ENCODE results near the gene DLX5.
"Not testable (repeated sequence)": the region's sequence is repeated elsewhere in the genome, so short reads cannot be mapped to it uniquely, and the experiment has no call there.

DNA sequence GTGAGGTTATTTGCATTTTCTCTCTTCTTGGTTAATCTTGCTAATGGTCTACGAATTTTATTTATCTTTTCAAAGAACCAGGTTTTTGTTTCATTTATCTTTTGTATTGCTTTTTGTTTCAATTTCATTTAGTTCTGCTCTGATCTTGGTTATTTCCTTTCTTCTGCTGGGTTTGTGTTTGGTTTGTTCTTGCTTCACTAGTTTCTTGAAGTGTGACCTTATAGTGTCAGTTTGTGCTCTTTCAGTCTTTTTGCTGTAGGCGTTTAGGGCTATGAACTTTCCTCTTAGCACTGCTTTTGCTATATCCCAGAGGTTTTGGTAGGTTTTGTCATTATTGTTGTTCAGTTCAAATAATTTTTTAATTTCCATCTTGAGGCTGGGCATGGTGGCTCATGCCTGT is 47.4 kb upstream of the DLX5 start:
- TF ChIP-seq POLR2A, EP300, POLR2AphosphoS5 (IDR thresholded peaks at IDR 0.05): not testable (repeated sequence)
- TF ChIP-seq, protein P1, sequence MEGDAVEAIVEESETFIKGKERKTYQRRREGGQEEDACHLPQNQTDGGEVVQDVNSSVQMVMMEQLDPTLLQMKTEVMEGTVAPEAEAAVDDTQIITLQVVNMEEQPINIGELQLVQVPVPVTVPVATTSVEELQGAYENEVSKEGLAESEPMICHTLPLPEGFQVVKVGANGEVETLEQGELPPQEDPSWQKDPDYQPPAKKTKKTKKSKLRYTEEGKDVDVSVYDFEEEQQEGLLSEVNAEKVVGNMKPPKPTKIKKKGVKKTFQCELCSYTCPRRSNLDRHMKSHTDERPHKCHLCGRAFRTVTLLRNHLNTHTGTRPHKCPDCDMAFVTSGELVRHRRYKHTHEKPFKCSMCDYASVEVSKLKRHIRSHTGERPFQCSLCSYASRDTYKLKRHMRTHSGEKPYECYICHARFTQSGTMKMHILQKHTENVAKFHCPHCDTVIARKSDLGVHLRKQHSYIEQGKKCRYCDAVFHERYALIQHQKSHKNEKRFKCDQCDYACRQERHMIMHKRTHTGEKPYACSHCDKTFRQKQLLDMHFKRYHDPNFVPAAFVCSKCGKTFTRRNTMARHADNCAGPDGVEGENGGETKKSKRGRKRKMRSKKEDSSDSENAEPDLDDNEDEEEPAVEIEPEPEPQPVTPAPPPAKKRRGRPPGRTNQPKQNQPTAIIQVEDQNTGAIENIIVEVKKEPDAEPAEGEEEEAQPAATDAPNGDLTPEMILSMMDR (IDR thresholded peaks at IDR 0.05), result not testable (repeated sequence)

Data from suprapubic skin (tissue), 4 donors.